ENCODE measurements around the gene AVPR2. TPM values are rescaled to one million over a fixed set of nuclear protein-coding genes. Genes with fewer than 3 reads are reported as not detected.

AVPR2 gene
- total RNA-seq, 4 donors from 2014 or later = 0.78 to 2.4 (median 1.5) TPM

- Histone ChIP-seq H3K9me3 (no peaks in the 10 kb centered on the region), H3K4me1 (peaks cover 41% of the 10 kb centered on the region), H3K27me3 (no peaks in the 10 kb centered on the region), H3K36me3 (no peaks in the 10 kb centered on the region), H3K4me3 (no peak overlapping the region), H3K27ac (no peak overlapping the region)
- DNase-seq (ENCODE audit: low spot score in 2 of 2) = peak in 1 of 2 donors; percentile 83
- TF ChIP-seq, protein P1, sequence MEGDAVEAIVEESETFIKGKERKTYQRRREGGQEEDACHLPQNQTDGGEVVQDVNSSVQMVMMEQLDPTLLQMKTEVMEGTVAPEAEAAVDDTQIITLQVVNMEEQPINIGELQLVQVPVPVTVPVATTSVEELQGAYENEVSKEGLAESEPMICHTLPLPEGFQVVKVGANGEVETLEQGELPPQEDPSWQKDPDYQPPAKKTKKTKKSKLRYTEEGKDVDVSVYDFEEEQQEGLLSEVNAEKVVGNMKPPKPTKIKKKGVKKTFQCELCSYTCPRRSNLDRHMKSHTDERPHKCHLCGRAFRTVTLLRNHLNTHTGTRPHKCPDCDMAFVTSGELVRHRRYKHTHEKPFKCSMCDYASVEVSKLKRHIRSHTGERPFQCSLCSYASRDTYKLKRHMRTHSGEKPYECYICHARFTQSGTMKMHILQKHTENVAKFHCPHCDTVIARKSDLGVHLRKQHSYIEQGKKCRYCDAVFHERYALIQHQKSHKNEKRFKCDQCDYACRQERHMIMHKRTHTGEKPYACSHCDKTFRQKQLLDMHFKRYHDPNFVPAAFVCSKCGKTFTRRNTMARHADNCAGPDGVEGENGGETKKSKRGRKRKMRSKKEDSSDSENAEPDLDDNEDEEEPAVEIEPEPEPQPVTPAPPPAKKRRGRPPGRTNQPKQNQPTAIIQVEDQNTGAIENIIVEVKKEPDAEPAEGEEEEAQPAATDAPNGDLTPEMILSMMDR (IDR thresholded peaks at IDR 0.05) = peak in 1 of 2 donors; percentile 36
- no peak for TF ChIP-seq POLR2A (IDR thresholded peaks at IDR 0.05)
- WGBS = 71% methylated on average over 24 of the region's 25 CpGs
Measured at GRCh38 chrX:153922932-153923857, 18.7 kb downstream of the AVPR2 start.

- no peaks in the 10 kb centered on the region for H3K27me3 ChIP-seq
Measured at GRCh38 chrX:153924149-153924861, 19.8 kb downstream of the AVPR2 start.

GRCh38 chrX:153925387-153925738 is 20.9 kb downstream of the AVPR2 start:
- Histone ChIP-seq H3K36me3 (peaks cover 2% of the 10 kb centered on the region), H3K4me3 (peak overlapping the region; percentile 59), H3K27me3 (no peaks in the 10 kb centered on the region), H3K9me3 (no peaks in the 10 kb centered on the region), H3K4me1 (peaks cover 54% of the 10 kb centered on the region), H3K27ac (no peak overlapping the region)
- no peak for DNase-seq (ENCODE audit: low spot score in 2 of 2)
- WGBS = 74% methylated on average over 3 of the region's 4 CpGs
- TF ChIP-seq EP300 (IDR thresholded peaks at IDR 0.05) (no peak), POLR2A (IDR thresholded peaks at IDR 0.05) (no peak), POLR2AphosphoS5 (IDR thresholded peaks at IDR 0.05) (no peak)
- TF ChIP-seq, protein P1 (IDR thresholded peaks at IDR 0.05) = no peak

More at GRCh38 chrX:153924149-153924861, 19.8 kb downstream of the AVPR2 start:
- TF ChIP-seq, protein P1 (IDR thresholded peaks at IDR 0.05) = no peak
- TF ChIP-seq EP300 (IDR thresholded peaks at IDR 0.05) (no peak), POLR2A (IDR thresholded peaks at IDR 0.05) (no peak), POLR2AphosphoS5 (IDR thresholded peaks at IDR 0.05) (no peak)
- no peaks in the 10 kb centered on the region for H3K9me3 ChIP-seq
- H3K36me3 ChIP-seq = no peaks in the 10 kb centered on the region
- H3K4me3 ChIP-seq = no peak overlapping the region
- DNase-seq (ENCODE audit: low spot score in 2 of 2) = peak in 1 of 2 donors; percentile 65
- peaks cover 49% of the 10 kb centered on the region for H3K4me1 ChIP-seq
- H3K27ac ChIP-seq = no peak overlapping the region
- 38% methylated on average over 13 of the region's 14 CpGs for WGBS

- Histone ChIP-seq H3K9me3 (no peaks in the 10 kb centered on the region), H3K4me3 (peak within 1 kb of the TSS; percentile 59), H3K4me1 (peaks cover 52% of the 10 kb centered on the region), H3K27ac (peak within 1 kb of the TSS; percentile 90), H3K27me3 (no peaks in the 10 kb centered on the region), H3K36me3 (peaks cover 7% of the 10 kb centered on the region)
- DNase-seq (ENCODE audit: low spot score in 2 of 2) = no peak
- 62% methylated on average over 12 of the region's 59 CpGs for WGBS
- TF ChIP-seq EP300 (IDR thresholded peaks at IDR 0.05) (no peak), POLR2A (IDR thresholded peaks at IDR 0.05) (no peak), POLR2AphosphoS5 (IDR thresholded peaks at IDR 0.05) (no peak)
- TF ChIP-seq, protein P1 (IDR thresholded peaks at IDR 0.05) = no peak
Measured at GRCh38 chrX:153925739-153926551, 21.5 kb downstream of the AVPR2 start, which contains the start of gene ARHGAP4. Gene ARHGAP4 (minus strand): TSS chrX:153926264. CDS start chrX:153926202, 62 bp downstream.
